Erythroblast (primary cell): ENCODE data around the gene CPM.
"Not testable (repeated sequence)": the region's sequence is repeated elsewhere in the genome, so short reads cannot be mapped to it uniquely, and the experiment has no call there.

Source experiments
- DNase-seq, 2 experiments: peaks; one replicate each; lab custom pipeline; 2025; lab: John Stamatoyannopoulos, UW
- GATA1 ChIP-seq: IDR thresholded peaks from 2 replicates; pipeline ENCODE4 v1.6.1; 2011; ENCODE audit warnings: low read depth, mild to moderate bottlenecking, control low read depth, low read length, moderate library complexity
- POLR2A ChIP-seq: IDR thresholded peaks from 2 replicates; pipeline ENCODE4 v1.6.1; 2011; ENCODE audit warnings: mild to moderate bottlenecking, low read length

CPM gene

GRCh38 chr12:68809190-68810026 lies 123.6 kb downstream of the CPM start:
- peak in 1 of 2 experiments; percentile 41 for DNase-seq
- TF ChIP-seq GATA1 (no peak), POLR2A (no peak)

GRCh38 chr12:68808388-68809189 lies 124.4 kb downstream of the CPM start:
- TF ChIP-seq GATA1 (no peak), POLR2A (peak; percentile 45)
- peak; percentile 86 to 91 for DNase-seq

- peak; percentile 97 to 99 for DNase-seq
Measured at GRCh38 chr12:68807576-68808387, 125.2 kb downstream of the CPM start, which contains the start of gene MDM2. Gene MDM2 (plus strand): TSS chr12:68808177. CDS start chr12:68808478, 301 bp downstream.

GRCh38 chr12:68807274-68807575 lies 125.7 kb downstream of the CPM start:
- DNase-seq = not testable (repeated sequence)

More at GRCh38 chr12:68807576-68808387, 125.2 kb downstream of the CPM start, which contains the start of gene MDM2:
- TF ChIP-seq POLR2A (peak; percentile 83), GATA1 (no peak)

- TF ChIP-seq POLR2A (no peak), GATA1 (no peak)
- peak; percentile 31 to 59 for DNase-seq
Measured at GRCh38 chr12:68806488-68807237, 126.3 kb downstream of the CPM start.

GRCh38 chr12:68805592-68806120 lies 127.3 kb downstream of the CPM start:
- TF ChIP-seq POLR2A (no peak), GATA1 (no peak)
- DNase-seq = peak; percentile 11 to 27

- TF ChIP-seq GATA1 (no peak), POLR2A (no peak)
- peak; percentile 14 to 17 for DNase-seq
Measured at GRCh38 chr12:68804657-68805591, 128.0 kb downstream of the CPM start.

- TF ChIP-seq GATA1 (no peak), POLR2A (no peak)
- no peak for DNase-seq
Measured at GRCh38 chr12:68803948-68804656, 128.9 kb downstream of the CPM start.

- DNase-seq = not testable (repeated sequence)
Measured at GRCh38 chr12:68802911-68803651, 129.9 kb downstream of the CPM start.

GRCh38 chr12:68802372-68802745 lies 130.6 kb downstream of the CPM start:
- not testable (repeated sequence) for DNase-seq
